Vagina (tissue), 2 donors: ENCODE results near the gene EIF5B.

Source experiments
- POLR2A ChIP-seq, 2 donors: fragments of 450-650 bp; IDR thresholded peaks; one replicate each; pipeline ENCODE4 v1.6.1; 2017; ENCODE audit warnings: antibody characterized with exemption in 2 of 2, mild to moderate bottlenecking in 2 of 2, moderate library complexity in 2 of 2
- POLR2AphosphoS5 ChIP-seq, 2 donors: sonication (generic); formaldehyde crosslinking; IDR thresholded peaks; one replicate each; pipeline ENCODE4 v1.9.0; 2017; ENCODE audit warnings: antibody characterized with exemption in 2 of 2, mild to moderate bottlenecking in 2 of 2, low read depth in 1 of 2; ENCODE audit not compliant: insufficient read depth in 1 of 2
- TF ChIP-seq, protein P1 (sequence below), 3 experiments: fragments of 450-650 bp in 2 of 3; fragments of 200-600 bp in 1 of 3; sonication (generic) in 1 of 3; IDR thresholded peaks; one replicate each; pipeline ENCODE4 v1.5.1; 2017 to 2019; ENCODE audit warnings: antibody characterized with exemption in 3 of 3, mild to moderate bottlenecking in 2 of 3, moderate library complexity in 2 of 3

DNA sequence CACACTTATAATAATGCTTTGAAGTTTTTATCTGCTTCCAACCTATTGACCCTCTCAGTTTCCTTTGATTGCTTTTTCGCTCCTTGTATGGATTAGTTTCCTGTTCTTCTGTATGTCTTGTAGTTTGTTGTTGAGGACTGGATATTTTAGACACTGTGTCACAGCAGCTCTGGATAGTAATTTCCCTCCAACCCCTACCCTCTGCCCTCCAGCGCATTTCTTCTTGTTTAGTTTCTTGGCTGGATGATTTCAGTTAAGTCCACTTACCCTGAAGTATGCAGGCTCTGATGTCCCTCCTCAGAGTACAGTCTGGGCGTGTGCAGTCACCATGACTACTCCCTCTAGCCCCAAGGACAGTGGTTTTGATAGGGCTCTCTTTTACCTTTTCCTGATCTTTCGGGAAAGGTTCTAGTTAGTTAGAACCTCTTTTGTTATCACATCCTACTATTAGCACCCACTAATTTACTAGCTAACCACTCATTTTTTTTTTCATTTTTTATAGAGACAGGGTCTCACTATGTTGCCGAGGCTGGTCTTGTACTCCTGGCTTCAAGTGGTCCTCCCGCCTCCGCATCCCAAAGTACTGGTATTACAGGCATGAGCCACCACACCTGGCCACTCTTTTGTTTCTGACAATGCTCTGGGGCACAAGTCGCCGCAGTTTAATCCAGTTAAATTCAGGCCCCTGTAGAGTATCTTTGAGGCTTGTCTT, 19.9 kb upstream of the EIF5B start:
- TF ChIP-seq, protein P1, sequence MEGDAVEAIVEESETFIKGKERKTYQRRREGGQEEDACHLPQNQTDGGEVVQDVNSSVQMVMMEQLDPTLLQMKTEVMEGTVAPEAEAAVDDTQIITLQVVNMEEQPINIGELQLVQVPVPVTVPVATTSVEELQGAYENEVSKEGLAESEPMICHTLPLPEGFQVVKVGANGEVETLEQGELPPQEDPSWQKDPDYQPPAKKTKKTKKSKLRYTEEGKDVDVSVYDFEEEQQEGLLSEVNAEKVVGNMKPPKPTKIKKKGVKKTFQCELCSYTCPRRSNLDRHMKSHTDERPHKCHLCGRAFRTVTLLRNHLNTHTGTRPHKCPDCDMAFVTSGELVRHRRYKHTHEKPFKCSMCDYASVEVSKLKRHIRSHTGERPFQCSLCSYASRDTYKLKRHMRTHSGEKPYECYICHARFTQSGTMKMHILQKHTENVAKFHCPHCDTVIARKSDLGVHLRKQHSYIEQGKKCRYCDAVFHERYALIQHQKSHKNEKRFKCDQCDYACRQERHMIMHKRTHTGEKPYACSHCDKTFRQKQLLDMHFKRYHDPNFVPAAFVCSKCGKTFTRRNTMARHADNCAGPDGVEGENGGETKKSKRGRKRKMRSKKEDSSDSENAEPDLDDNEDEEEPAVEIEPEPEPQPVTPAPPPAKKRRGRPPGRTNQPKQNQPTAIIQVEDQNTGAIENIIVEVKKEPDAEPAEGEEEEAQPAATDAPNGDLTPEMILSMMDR (IDR thresholded peaks at IDR 0.05), result no peak
- TF ChIP-seq POLR2A (IDR thresholded peaks at IDR 0.05) (no peak), POLR2AphosphoS5 (IDR thresholded peaks at IDR 0.05; ENCODE audit: insufficient read depth in 1 of 2, low read depth in 1 of 2) (no peak)
